ENCODE data around the gene NDUFS5. TPM values are rescaled to one million over a fixed set of nuclear protein-coding genes. Genes with fewer than 3 reads are reported as not detected.
"Not testable (repeated sequence)": the region's sequence is repeated elsewhere in the genome, so short reads cannot be mapped to it uniquely, and the experiment has no call there.

Gene NDUFS5
- 237 and 256 TPM in 2 replicates for total RNA-seq
- long read RNA-seq, transcript NDUFS5-202 (3 exons, 548 nt) = minor isoform, 14 of 81 reads
- long read RNA-seq, transcript NDUFS5-201 (3 exons, 544 nt) = major isoform, 62 of 81 reads
- long read RNA-seq, partial matches to known transcripts = 2 of 81 reads
- long read RNA-seq, other reads (novel, unspliced or antisense) = 3 of 81 reads

DNA sequence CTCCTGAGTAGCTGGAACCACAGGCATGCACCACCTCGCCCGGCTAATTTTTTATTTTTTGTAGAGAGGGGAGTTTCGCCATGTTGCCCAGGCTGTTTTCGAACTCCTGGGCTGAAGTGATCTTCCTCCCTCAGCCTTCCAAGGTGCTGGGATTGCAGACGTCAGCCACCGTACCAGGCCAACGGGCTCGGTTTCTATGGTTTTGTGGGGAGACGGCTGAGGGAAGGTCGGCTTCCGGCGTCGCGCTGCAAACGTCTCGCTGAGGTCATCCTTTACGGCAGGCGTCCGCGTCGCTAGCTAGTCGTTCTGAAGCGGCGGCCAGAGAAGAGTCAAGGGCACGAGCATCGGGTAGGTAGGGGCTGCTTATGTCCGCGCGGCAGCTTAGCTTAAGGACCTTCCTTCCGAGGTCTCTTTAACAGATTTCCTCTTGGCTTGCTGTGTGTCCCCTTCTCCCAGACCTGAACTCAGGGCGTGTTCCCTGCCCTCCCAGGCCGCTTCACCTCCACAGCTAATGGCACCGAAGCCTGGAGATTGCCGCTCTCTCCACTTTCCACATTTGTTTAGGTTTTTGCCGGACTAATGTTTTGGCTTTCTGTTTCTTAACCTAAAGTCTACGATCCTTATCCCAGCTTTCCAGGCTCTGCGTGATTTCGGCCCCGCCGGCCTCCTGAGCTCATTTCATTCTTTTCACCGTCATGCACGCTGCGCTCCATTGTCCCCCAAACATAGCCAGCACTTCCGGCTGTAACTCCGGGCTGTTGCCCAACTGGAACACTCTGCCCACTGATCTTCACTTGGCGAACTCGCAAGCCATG lies at the start of gene NDUFS5:
Gene NDUFS5 (plus strand): TSS at position 300 of the 815 bp plus-strand sequence. CDS start 2,375 bp downstream, outside the sequence.
- Mint-ChIP-seq H3K27me3 (ENCODE audit: low read depth) (no peaks in the 10 kb centered on the region), H3K4me3 (peak within 1 kb of the TSS; percentile 95), H3K36me3 (ENCODE audit: low read depth) (peaks cover 8% of the 10 kb centered on the region), H3K4me1 (peaks cover 18% of the 10 kb centered on the region), H3K9me3 (no peaks in the 10 kb centered on the region), H3K27ac (ENCODE audit: unreplicated experiment) (peak within 1 kb of the TSS; percentile 99)
- TF ChIP-seq, protein P1, sequence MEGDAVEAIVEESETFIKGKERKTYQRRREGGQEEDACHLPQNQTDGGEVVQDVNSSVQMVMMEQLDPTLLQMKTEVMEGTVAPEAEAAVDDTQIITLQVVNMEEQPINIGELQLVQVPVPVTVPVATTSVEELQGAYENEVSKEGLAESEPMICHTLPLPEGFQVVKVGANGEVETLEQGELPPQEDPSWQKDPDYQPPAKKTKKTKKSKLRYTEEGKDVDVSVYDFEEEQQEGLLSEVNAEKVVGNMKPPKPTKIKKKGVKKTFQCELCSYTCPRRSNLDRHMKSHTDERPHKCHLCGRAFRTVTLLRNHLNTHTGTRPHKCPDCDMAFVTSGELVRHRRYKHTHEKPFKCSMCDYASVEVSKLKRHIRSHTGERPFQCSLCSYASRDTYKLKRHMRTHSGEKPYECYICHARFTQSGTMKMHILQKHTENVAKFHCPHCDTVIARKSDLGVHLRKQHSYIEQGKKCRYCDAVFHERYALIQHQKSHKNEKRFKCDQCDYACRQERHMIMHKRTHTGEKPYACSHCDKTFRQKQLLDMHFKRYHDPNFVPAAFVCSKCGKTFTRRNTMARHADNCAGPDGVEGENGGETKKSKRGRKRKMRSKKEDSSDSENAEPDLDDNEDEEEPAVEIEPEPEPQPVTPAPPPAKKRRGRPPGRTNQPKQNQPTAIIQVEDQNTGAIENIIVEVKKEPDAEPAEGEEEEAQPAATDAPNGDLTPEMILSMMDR (conservative IDR thresholded peaks at IDR 0.05) = no peak
- DNase-seq (ENCODE audit: low read depth, low spot score) = peak; percentile 77

DNA sequence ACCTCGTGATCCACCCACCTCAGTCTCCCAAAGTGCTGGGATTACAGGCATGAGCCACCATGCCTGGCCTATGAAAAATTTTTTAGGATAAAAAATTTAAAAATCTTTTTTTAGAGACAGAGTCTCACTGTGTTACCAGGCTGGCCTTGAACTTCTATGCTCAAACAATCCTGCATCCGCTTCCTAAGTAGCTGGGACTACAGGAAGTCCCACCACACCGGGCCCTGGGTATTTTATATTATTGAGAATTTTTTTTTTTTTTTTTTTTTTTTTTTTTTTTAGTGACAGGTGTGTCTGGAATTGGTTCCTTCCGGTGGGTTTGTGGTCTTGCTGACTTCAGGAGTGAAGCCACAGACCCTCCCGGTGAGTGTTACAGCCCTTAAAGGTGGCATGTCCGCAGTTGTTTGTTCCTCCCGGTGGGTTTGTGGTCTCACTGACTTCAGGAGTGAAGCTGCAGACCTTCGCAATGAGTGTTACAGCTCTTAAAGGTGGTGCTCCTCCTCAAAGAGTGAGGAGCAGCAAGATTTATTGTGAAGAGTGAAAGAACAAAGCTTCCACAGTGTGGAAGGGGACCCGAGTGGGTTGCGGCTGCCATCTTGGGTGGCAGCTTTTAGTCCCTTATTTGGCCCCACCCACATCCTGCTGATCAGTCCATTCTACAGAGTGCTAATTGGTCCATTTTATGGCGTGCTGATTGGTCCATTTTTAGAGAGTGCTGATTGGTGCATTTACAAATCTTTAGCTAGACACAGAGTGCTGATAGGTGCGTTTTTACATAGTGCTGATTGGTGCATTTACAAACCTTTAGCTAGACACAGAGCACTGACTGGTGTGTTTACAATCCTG lies 48.5 kb upstream of the NDUFS5 start:
- not testable (repeated sequence) for H3K36me3 Mint-ChIP-seq (ENCODE audit: low read depth); H3K27ac Mint-ChIP-seq (ENCODE audit: unreplicated experiment); DNase-seq (ENCODE audit: low read depth, low spot score); H3K4me3 Mint-ChIP-seq; H3K27me3 Mint-ChIP-seq (ENCODE audit: low read depth); H3K4me1 Mint-ChIP-seq; H3K9me3 Mint-ChIP-seq

DNA sequence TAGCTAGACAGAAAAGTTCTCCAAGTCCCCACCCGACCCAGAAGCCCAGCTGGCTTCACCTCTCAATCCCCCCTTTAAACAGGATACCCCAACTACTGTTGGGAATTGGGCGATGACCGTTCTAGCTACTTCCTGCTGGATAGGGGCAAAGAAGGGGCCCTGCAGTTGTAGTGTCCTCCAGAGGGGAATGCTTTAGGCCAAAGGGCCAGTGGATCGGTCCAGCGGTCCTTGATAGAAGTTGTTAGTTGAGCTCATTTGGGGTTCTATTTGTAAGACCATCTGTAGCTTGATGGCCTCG lies 48.0 kb upstream of the NDUFS5 start:
- H3K27me3 Mint-ChIP-seq (ENCODE audit: low read depth); DNase-seq (ENCODE audit: low read depth, low spot score); H3K36me3 Mint-ChIP-seq (ENCODE audit: low read depth); H3K9me3 Mint-ChIP-seq; H3K4me1 Mint-ChIP-seq; H3K4me3 Mint-ChIP-seq; H3K27ac Mint-ChIP-seq (ENCODE audit: unreplicated experiment): not testable (repeated sequence)

DNA sequence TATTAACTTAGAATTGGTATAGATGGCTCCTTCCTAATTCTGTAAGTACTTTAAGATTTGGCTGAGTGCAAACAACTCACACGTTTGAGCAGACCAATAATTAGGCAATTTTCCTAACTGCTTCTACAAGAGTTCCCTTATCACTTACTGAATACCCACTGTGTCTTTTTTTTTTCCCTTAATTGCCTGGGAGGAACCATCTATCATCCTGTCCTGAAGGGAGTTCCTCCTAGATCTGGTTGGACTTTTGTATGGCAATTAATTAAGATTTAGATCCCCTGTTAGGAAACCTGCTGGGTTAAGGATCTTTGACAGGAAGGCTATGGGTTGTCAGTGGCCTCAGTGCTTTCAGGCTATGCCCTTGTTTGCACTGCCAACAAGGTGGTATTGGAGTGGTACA lies 46.8 kb upstream of the NDUFS5 start:
- not testable (repeated sequence) for H3K4me3 Mint-ChIP-seq; H3K36me3 Mint-ChIP-seq (ENCODE audit: low read depth); H3K27me3 Mint-ChIP-seq (ENCODE audit: low read depth); H3K9me3 Mint-ChIP-seq; H3K27ac Mint-ChIP-seq (ENCODE audit: unreplicated experiment); H3K4me1 Mint-ChIP-seq; DNase-seq (ENCODE audit: low read depth, low spot score)

DNA sequence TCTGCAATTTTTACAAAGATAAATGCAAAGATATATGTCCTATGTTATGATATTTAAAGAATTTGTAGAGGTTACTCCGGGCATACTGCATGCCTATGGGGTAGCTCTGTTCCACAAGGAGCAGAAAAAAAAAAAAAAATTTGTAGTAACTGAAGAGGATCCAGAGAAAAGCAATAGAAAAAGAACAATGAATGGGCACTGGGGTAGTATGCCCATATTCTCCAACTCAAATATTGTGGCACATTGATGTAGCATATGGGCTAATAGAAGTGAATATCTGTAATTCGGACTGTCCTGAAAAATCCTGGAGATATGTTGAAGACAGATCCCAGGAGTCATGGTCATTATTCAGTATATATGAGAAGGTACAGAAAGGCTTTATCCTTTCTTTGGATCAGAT lies 36.2 kb upstream of the NDUFS5 start:
- Mint-ChIP-seq H3K4me1 (peaks cover 50% of the 10 kb centered on the region), H3K27me3 (ENCODE audit: low read depth) (no peaks in the 10 kb centered on the region), H3K4me3 (peak overlapping the region; percentile 81), H3K9me3 (no peaks in the 10 kb centered on the region), H3K36me3 (ENCODE audit: low read depth) (peaks cover 2% of the 10 kb centered on the region), H3K27ac (ENCODE audit: unreplicated experiment) (no peak overlapping the region)
- TF ChIP-seq, protein P1 (conservative IDR thresholded peaks at IDR 0.05) = no peak
- no peak for DNase-seq (ENCODE audit: low read depth, low spot score)

DNA sequence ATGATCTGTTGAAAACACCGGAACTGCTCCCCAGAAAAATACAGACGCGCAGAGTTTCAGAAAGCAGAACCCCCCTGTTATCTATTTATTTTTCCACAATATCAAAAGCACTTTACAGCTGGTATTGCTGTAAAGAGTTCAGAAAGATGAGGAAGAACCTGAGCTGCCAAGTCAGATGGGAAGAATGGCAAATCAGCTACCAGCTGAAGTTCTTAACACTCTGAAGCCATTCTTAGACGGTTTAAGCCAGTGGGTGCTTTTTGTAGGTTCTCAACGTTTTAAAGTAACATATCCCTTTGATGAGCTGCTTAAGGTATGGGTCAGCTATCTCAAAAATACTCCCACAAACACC lies 35.8 kb upstream of the NDUFS5 start:
- Mint-ChIP-seq H3K27ac (ENCODE audit: unreplicated experiment) (peak overlapping the region; percentile 84), H3K4me3 (peak overlapping the region; percentile 81), H3K9me3 (no peaks in the 10 kb centered on the region), H3K36me3 (ENCODE audit: low read depth) (peaks cover 3% of the 10 kb centered on the region), H3K27me3 (ENCODE audit: low read depth) (no peaks in the 10 kb centered on the region), H3K4me1 (peaks cover 53% of the 10 kb centered on the region)
- TF ChIP-seq, protein P1 (conservative IDR thresholded peaks at IDR 0.05) = no peak
- DNase-seq (ENCODE audit: low read depth, low spot score) = no peak

Data from neural crest cell (in vitro differentiated cells).